ENCODE results near the gene IFITM5. TPM values are rescaled to one million over a fixed set of nuclear protein-coding genes. Genes with fewer than 3 reads are reported as not detected.
"Not testable (repeated sequence)": the region's sequence is repeated elsewhere in the genome, so short reads cannot be mapped to it uniquely, and the experiment has no call there.

The IFITM5 gene
- total RNA-seq, 3 donors from 2014 or later, result not detected

GRCh38 chr11:327581-327923, 28.2 kb upstream of the IFITM5 start:
- intact Hi-C loops (cut with DNase I; ENCODE audit: low total_unique reads), result no loop called here
- H3K4me1 ChIP-seq, result peaks cover 0 to 13% of the 10 kb centered on the region in 2 donors
- no peak for DNase-seq (ENCODE audit: low spot score in 2 of 2)
- no peak overlapping the region for H3K4me3 ChIP-seq
- H3K9me3 ChIP-seq, result no peaks in the 10 kb centered on the region
- no peaks in the 10 kb centered on the region for H3K36me3 ChIP-seq
- H3K27ac ChIP-seq, result peak overlapping the region; percentile 83 to 96
- H3K27me3 ChIP-seq, result no peaks in the 10 kb centered on the region
- TF ChIP-seq POLR2AphosphoS5 (IDR thresholded peaks at IDR 0.05) (no peak), POLR2A (IDR thresholded peaks at IDR 0.05) (no peak), CTCF (IDR thresholded peaks at IDR 0.05) (no peak)

- peaks cover 0 to 13% of the 10 kb centered on the region in 2 donors for H3K4me1 ChIP-seq
- peak overlapping the region in 1 of 3 donors; percentile 50 for H3K4me3 ChIP-seq
- H3K9me3 ChIP-seq, result no peaks in the 10 kb centered on the region
- H3K27me3 ChIP-seq, result no peaks in the 10 kb centered on the region
- intact Hi-C loops (cut with DNase I; ENCODE audit: low total_unique reads), result no loop called here
- TF ChIP-seq CTCF (IDR thresholded peaks at IDR 0.05) (no peak), POLR2A (IDR thresholded peaks at IDR 0.05) (peak; percentile 7), POLR2AphosphoS5 (IDR thresholded peaks at IDR 0.05) (peak in 2 of 3 donors; percentile 28 to 44)
- peak overlapping the region; percentile 83 to 96 for H3K27ac ChIP-seq
- peak in 1 of 2 donors; percentile 69 for DNase-seq (ENCODE audit: low spot score in 2 of 2)
- H3K36me3 ChIP-seq, result no peaks in the 10 kb centered on the region
Measured at GRCh38 chr11:326842-327580, 27.7 kb upstream of the IFITM5 start.

- no peak for TF ChIP-seq POLR2A (IDR thresholded peaks at IDR 0.05)
- no peak for TF ChIP-seq CTCF (IDR thresholded peaks at IDR 0.05)
- TF ChIP-seq POLR2AphosphoS5 (IDR thresholded peaks at IDR 0.05), result no peak
- Histone ChIP-seq H3K27me3 (no peaks in the 10 kb centered on the region), H3K27ac (peak overlapping the region; percentile 83 to 96), H3K4me3 (peak overlapping the region in 1 of 3 donors; percentile 50), H3K9me3 (no peaks in the 10 kb centered on the region), H3K36me3 (no peaks in the 10 kb centered on the region), H3K4me1 (peaks cover 0 to 13% of the 10 kb centered on the region in 2 donors)
- intact Hi-C loops (cut with DNase I; ENCODE audit: low total_unique reads), result no loop called here
- no peak for DNase-seq (ENCODE audit: low spot score in 2 of 2)
Measured at GRCh38 chr11:326592-326841, 27.2 kb upstream of the IFITM5 start.

GRCh38 chr11:325796-326591, 26.7 kb upstream of the IFITM5 start:
- Histone ChIP-seq H3K27ac (peak overlapping the region; percentile 83 to 96), H3K27me3 (no peaks in the 10 kb centered on the region), H3K9me3 (no peaks in the 10 kb centered on the region), H3K4me1 (peaks cover 0 to 13% of the 10 kb centered on the region in 2 donors), H3K4me3 (no peak overlapping the region), H3K36me3 (no peaks in the 10 kb centered on the region)
- no peak for TF ChIP-seq POLR2A (IDR thresholded peaks at IDR 0.05)
- intact Hi-C loops (cut with DNase I; ENCODE audit: low total_unique reads), result no loop called here
- no peak for DNase-seq (ENCODE audit: low spot score in 2 of 2)

GRCh38 chr11:324593-325517, 25.5 kb upstream of the IFITM5 start:
- Histone ChIP-seq H3K27ac (peak overlapping the region; percentile 55 to 96), H3K4me3 (peak overlapping the region in 2 of 3 donors; percentile 1 to 39), H3K4me1 (peaks cover 0 to 13% of the 10 kb centered on the region in 2 donors)
- H3K27me3 ChIP-seq; DNase-seq (ENCODE audit: low spot score in 2 of 2); H3K9me3 ChIP-seq; H3K36me3 ChIP-seq; intact Hi-C loops (cut with DNase I; ENCODE audit: low total_unique reads): not testable (repeated sequence)

Measured in breast epithelium (tissue), 4 donors.